WTC11 (cell line): ENCODE results near the gene PLPPR1. TPM values are rescaled to one million over a fixed set of nuclear protein-coding genes. Genes with fewer than 3 reads are reported as not detected.

Experiments used
- ATAC-seq: fragments of 200-7000 bp; cut with Tn5 transposase; 2 replicates; pipeline ENCODE4 v1.10.0; 2021; ENCODE audit warnings: mild to moderate bottlenecking, moderate library complexity
- CTCF ChIA-PET: fragments of 300-600 bp; sonication (Branson Sonifier 250); formaldehyde crosslinking; loops from one replicate; lab custom pipeline; 2021; ENCODE audit warnings: antibody characterized with exemption; lab: Charles Lee
- POLR2A ChIA-PET: fragments of 350-600 bp; sonication (Branson Sonifier 250); formaldehyde crosslinking; loops from one replicate; lab custom pipeline; 2021; ENCODE audit warnings: antibody characterized with exemption; lab: Charles Lee
- DNase-seq: peaks from one replicate; pipeline ENCODE4 v3.0.0; 2021; ENCODE audit warnings: low spot score
- H3K27ac Mint-ChIP-seq: 2 replicates; pipeline ENCODE4 v1.8.0; 2021; ENCODE audit warnings: mixed read lengths
- H3K27me3 Mint-ChIP-seq: 2 replicates; pipeline ENCODE4 v1.8.0; 2021; ENCODE audit warnings: low read depth, mild to moderate bottlenecking, moderate library complexity, mixed read lengths
- H3K36me3 Mint-ChIP-seq: 2 replicates; pipeline ENCODE4 v1.8.0; 2021; ENCODE audit warnings: mixed read lengths
- H3K4me1 Mint-ChIP-seq: 2 replicates; pipeline ENCODE4 v1.8.0; 2022; ENCODE audit warnings: mixed read lengths
- H3K4me3 Mint-ChIP-seq: 2 replicates; pipeline ENCODE4 v1.8.0; 2021; ENCODE audit warnings: mild to moderate bottlenecking, moderate library complexity, mixed read lengths
- H3K9me3 Mint-ChIP-seq: 2 replicates; pipeline ENCODE4 v1.8.0; 2021; ENCODE audit warnings: mixed read lengths
- CBFB ChIP-seq: sonication (generic); formaldehyde crosslinking; IDR thresholded peaks from 2 replicates; pipeline ENCODE4 v1.8.1; 2022; ENCODE audit warnings: mild to moderate bottlenecking, low read depth, missing genetic modification reagents
- CDX4 ChIP-seq: fragments of 250-450 bp; sonication (Bioruptor Pico); IDR thresholded peaks from 2 replicates; pipeline ENCODE4 v1.9.0; 2021; ENCODE audit warnings: moderate library complexity, mild to moderate bottlenecking, inconsistent platforms, borderline replicate concordance
- CREB1 ChIP-seq: sonication (generic); formaldehyde crosslinking; IDR thresholded peaks from 2 replicates; pipeline ENCODE4 v1.8.0; 2023; ENCODE audit warnings: mild to moderate bottlenecking, missing genetic modification reagents
- CREM ChIP-seq: sonication (generic); formaldehyde crosslinking; IDR thresholded peaks from 2 replicates; pipeline ENCODE4 v1.8.1; 2022; ENCODE audit warnings: mild to moderate bottlenecking, missing genetic modification reagents, moderate library complexity
- ESRRA ChIP-seq: sonication (generic); formaldehyde crosslinking; IDR thresholded peaks from 2 replicates; pipeline ENCODE4 v1.8.1; 2022; ENCODE audit warnings: mild to moderate bottlenecking, missing genetic modification reagents, borderline replicate concordance
- FOXJ3 ChIP-seq: sonication (generic); formaldehyde crosslinking; IDR thresholded peaks from 2 replicates; pipeline ENCODE4 v1.9.0; 2021; ENCODE audit warnings: missing genetic modification reagents, mild to moderate bottlenecking, borderline replicate concordance
- GABPB1 ChIP-seq: sonication (generic); formaldehyde crosslinking; IDR thresholded peaks from 2 replicates; pipeline ENCODE4 v1.8.1; 2023; ENCODE audit warnings: mild to moderate bottlenecking, missing genetic modification reagents
- MYBL2 ChIP-seq: sonication (generic); formaldehyde crosslinking; IDR thresholded peaks from 2 replicates; pipeline ENCODE4 v1.8.1; 2023; ENCODE audit warnings: mild to moderate bottlenecking, moderate library complexity, missing genetic modification reagents
- NFYB ChIP-seq: sonication (generic); formaldehyde crosslinking; conservative IDR thresholded peaks from 2 replicates; pipeline ENCODE4 v1.8.0; 2022; ENCODE audit warnings: low read depth, missing genetic modification reagents
- NR3C1 ChIP-seq: sonication (generic); formaldehyde crosslinking; conservative IDR thresholded peaks from 2 replicates; pipeline ENCODE4 v1.8.1; 2023; ENCODE audit warnings: low read depth, mild to moderate bottlenecking, missing genetic modification reagents
- TCF7 ChIP-seq: sonication (generic); formaldehyde crosslinking; IDR thresholded peaks from 2 replicates; pipeline ENCODE4 v1.8.0; 2022; ENCODE audit warnings: mild to moderate bottlenecking, low read depth, missing genetic modification reagents, moderate library complexity
- TEAD1 ChIP-seq: sonication (generic); formaldehyde crosslinking; IDR thresholded peaks from 2 replicates; pipeline ENCODE4 v1.8.0; 2022; ENCODE audit warnings: mild to moderate bottlenecking, missing genetic modification reagents
- ZNF423 ChIP-seq: fragments of 250-450 bp; sonication (Bioruptor Pico); IDR thresholded peaks from 2 replicates; pipeline ENCODE4 v2.1.2; 2022; ENCODE audit warnings: mild to moderate bottlenecking, moderate library complexity
- ZNF425 ChIP-seq: fragments of 250-450 bp; sonication (Bioruptor Pico); conservative IDR thresholded peaks from 2 replicates; pipeline ENCODE4 v1.9.0; 2021; ENCODE audit warnings: mild to moderate bottlenecking
- ZNF512 ChIP-seq: sonication (generic); formaldehyde crosslinking; IDR thresholded peaks from 2 replicates; pipeline ENCODE4 v1.8.1; 2022; ENCODE audit warnings: missing genetic modification reagents, borderline replicate concordance
- total RNA-seq: library from RNA; stranded (reverse); gene quantifications from 3 replicates; pipeline ENCODE4 v1.2.3, GENCODE V29; 2021
- TF ChIP-seq, protein P1 (sequence below): sonication (generic); formaldehyde crosslinking; IDR thresholded peaks from 2 replicates; pipeline ENCODE4 v1.8.0; 2022; ENCODE audit warnings: mild to moderate bottlenecking, missing genetic modification reagents
- TF ChIP-seq, protein P2 (sequence below): sonication (generic); formaldehyde crosslinking; IDR thresholded peaks from 2 replicates; pipeline ENCODE4 v1.8.1; 2023; ENCODE audit warnings: mild to moderate bottlenecking, missing genetic modification reagents
- TF ChIP-seq, protein P3 (sequence below): fragments of 250-450 bp; sonication (Bioruptor Pico); IDR thresholded peaks from 2 replicates; pipeline ENCODE4 v2.1.2; 2022; ENCODE audit warnings: mild to moderate bottlenecking, moderate library complexity
- TF ChIP-seq, protein P4 (sequence below): sonication (generic); formaldehyde crosslinking; IDR thresholded peaks from 2 replicates; pipeline ENCODE4 v1.8.1; 2023; ENCODE audit warnings: mild to moderate bottlenecking, missing genetic modification reagents, moderate library complexity
- TF ChIP-seq, protein P5 (sequence below): sonication (generic); formaldehyde crosslinking; IDR thresholded peaks from 2 replicates; pipeline ENCODE4 v1.8.1; 2022; ENCODE audit warnings: mild to moderate bottlenecking, moderate library complexity, missing genetic modification reagents

The PLPPR1 gene
- total RNA-seq, 1 experiment from 2014 or later, result 1.5 TPM

DNA sequence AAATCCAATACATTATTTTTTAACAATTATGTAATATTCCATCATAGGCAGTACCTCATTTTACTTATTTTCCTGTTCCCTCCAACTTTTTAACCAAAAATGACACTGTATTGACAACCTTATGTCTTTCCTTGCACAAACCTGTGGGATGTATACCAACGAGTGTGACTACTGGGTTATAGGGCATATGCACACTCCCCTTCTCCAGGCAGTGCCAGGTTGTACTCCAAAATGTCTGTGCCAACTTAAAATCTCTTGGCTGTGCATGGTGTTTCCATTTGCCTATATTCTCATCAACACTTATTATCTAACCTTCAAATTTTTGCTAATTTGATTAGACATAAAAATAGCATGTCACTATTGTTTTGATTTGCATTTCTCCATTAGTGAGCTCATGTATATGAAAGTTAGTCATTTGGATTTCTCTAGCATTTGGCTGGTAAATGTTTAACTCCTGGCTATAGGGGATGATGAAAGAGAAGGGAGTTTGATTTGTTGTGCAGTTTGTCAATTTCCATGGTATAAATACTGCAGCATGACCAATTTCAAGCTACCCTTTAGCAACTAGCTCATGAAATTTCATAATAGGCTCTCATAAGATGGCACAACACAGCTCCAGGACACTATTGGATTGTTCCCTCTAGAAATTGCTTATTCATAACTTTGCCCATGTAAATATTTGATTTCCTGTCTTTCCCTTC, 226.4 kb downstream of the PLPPR1 start:
- ChIA-PET POLR2A (no interaction called here), CTCF (interaction anchor here (0.8 kb wide), 1 partner anchor 194 kb away, joined by 3 read pairs; no protein-coding TSS in a partner anchor)
- TF ChIP-seq GABPB1 (CRISPR knock-in tag), result 0 out of 2 replicates have a peak, but pooled peaks have one; percentile 14
- TF ChIP-seq, protein P1, sequence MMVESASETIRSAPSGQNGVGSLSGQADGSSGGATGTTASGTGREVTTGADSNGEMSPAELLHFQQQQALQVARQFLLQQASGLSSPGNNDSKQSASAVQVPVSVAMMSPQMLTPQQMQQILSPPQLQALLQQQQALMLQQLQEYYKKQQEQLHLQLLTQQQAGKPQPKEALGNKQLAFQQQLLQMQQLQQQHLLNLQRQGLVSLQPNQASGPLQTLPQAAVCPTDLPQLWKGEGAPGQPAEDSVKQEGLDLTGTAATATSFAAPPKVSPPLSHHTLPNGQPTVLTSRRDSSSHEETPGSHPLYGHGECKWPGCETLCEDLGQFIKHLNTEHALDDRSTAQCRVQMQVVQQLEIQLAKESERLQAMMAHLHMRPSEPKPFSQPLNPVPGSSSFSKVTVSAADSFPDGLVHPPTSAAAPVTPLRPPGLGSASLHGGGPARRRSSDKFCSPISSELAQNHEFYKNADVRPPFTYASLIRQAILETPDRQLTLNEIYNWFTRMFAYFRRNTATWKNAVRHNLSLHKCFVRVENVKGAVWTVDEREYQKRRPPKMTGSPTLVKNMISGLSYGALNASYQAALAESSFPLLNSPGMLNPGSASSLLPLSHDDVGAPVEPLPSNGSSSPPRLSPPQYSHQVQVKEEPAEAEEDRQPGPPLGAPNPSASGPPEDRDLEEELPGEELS, result no peak
- Mint-ChIP-seq H3K9me3 (no peaks in the 10 kb centered on the region), H3K4me3 (no peak overlapping the region), H3K36me3 (no peaks in the 10 kb centered on the region), H3K27ac (no peak overlapping the region), H3K27me3 (no peaks in the 10 kb centered on the region), H3K4me1 (peaks cover 16% of the 10 kb centered on the region)
- ATAC-seq (no peak), DNase-seq (no peak)

DNA sequence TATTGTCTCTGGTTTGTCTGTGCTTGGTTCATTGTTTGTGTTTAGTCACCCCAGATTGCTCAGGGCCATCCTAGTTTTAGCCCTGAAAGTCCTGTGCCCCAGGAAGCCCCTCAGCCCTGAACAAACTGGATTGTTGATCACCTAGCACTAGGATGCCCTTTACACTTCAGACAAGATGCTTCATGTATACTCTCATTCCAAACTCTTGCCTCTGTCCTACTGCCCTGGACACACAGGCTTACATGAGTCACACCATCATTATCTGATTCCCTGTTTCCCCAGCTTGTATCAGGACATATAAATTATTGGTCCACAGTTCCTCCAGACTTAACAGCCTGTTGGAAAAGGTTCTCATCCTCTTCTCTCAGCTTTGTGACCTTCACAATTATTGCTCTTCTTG, 236.2 kb downstream of the PLPPR1 start:
- TF ChIP-seq CBFB (CRISPR knock-in tag) (no peak), FOXJ3 (no peak), ZNF425 (CRISPR knock-in tag) (no peak), TCF7 (CRISPR knock-in tag) (no peak), TEAD1 (CRISPR knock-in tag) (no peak), CREM (CRISPR knock-in tag) (no peak), ZNF512 (CRISPR knock-in tag) (no peak), ZNF423 (CRISPR knock-in tag) (no peak), CREB1 (CRISPR knock-in tag) (no peak), ESRRA (CRISPR knock-in tag) (no peak), NFYB (CRISPR knock-in tag) (no peak), NR3C1 (CRISPR knock-in tag) (no peak), CDX4 (CRISPR knock-in tag) (no peak), MYBL2 (no peak)
- TF ChIP-seq, protein P2, sequence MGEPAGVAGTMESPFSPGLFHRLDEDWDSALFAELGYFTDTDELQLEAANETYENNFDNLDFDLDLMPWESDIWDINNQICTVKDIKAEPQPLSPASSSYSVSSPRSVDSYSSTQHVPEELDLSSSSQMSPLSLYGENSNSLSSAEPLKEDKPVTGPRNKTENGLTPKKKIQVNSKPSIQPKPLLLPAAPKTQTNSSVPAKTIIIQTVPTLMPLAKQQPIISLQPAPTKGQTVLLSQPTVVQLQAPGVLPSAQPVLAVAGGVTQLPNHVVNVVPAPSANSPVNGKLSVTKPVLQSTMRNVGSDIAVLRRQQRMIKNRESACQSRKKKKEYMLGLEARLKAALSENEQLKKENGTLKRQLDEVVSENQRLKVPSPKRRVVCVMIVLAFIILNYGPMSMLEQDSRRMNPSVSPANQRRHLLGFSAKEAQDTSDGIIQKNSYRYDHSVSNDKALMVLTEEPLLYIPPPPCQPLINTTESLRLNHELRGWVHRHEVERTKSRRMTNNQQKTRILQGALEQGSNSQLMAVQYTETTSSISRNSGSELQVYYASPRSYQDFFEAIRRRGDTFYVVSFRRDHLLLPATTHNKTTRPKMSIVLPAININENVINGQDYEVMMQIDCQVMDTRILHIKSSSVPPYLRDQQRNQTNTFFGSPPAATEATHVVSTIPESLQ, result no peak
- TF ChIP-seq, protein P3, sequence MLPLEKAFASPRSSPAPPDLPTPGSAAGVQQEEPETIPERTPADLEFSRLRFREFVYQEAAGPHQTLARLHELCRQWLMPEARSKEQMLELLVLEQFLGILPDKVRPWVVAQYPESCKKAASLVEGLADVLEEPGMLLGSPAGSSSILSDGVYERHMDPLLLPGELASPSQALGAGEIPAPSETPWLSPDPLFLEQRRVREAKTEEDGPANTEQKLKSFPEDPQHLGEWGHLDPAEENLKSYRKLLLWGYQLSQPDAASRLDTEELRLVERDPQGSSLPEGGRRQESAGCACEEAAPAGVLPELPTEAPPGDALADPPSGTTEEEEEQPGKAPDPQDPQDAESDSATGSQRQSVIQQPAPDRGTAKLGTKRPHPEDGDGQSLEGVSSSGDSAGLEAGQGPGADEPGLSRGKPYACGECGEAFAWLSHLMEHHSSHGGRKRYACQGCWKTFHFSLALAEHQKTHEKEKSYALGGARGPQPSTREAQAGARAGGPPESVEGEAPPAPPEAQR, result no peak
- TF ChIP-seq, protein P4, sequence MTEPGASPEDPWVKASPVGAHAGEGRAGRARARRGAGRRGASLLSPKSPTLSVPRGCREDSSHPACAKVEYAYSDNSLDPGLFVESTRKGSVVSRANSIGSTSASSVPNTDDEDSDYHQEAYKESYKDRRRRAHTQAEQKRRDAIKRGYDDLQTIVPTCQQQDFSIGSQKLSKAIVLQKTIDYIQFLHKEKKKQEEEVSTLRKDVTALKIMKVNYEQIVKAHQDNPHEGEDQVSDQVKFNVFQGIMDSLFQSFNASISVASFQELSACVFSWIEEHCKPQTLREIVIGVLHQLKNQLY (CRISPR knock-in tag), result no peak
- TF ChIP-seq, protein P5, sequence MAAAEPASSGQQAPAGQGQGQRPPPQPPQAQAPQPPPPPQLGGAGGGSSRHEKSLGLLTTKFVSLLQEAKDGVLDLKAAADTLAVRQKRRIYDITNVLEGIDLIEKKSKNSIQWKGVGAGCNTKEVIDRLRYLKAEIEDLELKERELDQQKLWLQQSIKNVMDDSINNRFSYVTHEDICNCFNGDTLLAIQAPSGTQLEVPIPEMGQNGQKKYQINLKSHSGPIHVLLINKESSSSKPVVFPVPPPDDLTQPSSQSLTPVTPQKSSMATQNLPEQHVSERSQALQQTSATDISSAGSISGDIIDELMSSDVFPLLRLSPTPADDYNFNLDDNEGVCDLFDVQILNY, result no peak
- POLR2A ChIA-PET, result no interaction called here
- CTCF ChIA-PET, result interaction anchor here (1.6 kb wide), 1 partner anchor 146 kb away, joined by 5 read pairs; no protein-coding TSS in a partner anchor

More for the DNA sequence above, 236.2 kb downstream of the PLPPR1 start:
- ATAC-seq (no peak), DNase-seq (no peak)
- H3K36me3 Mint-ChIP-seq, result no peaks in the 10 kb centered on the region
- no peak overlapping the region for H3K27ac Mint-ChIP-seq
- H3K9me3 Mint-ChIP-seq, result 0 out of 2 replicates have a peak, but pooled peaks cover 4% of the 10 kb centered on the region
- no peak overlapping the region for H3K4me3 Mint-ChIP-seq
- H3K4me1 Mint-ChIP-seq, result peaks cover 21% of the 10 kb centered on the region
- H3K27me3 Mint-ChIP-seq, result no peaks in the 10 kb centered on the region
